ENCODE data around the gene KIZ. TPM values are rescaled to one million over a fixed set of nuclear protein-coding genes. Genes with fewer than 3 reads are reported as not detected.

The KIZ gene
- total and polyA plus RNA-seq, 2 donors from 2014 or later = 17.3 to 21.8 TPM

GRCh38 chr20:21273755-21274386 lies 148.0 kb downstream of the KIZ start:
- Histone ChIP-seq H3K4me3 (ENCODE audit: low read length in 3 of 3) (no peak overlapping the region), H3K9me3 (ENCODE audit: control insufficient read depth in 2 of 3, insufficient read depth in 1 of 3, low read length in 3 of 3) (no peaks in the 10 kb centered on the region), H3K4me1 (ENCODE audit: control insufficient read depth in 2 of 3, insufficient read depth in 2 of 3, low read depth in 1 of 3, low read length in 3 of 3) (no peaks in the 10 kb centered on the region), H3K36me3 (ENCODE audit: control insufficient read depth in 2 of 3, insufficient read depth in 3 of 3, low read length in 3 of 3) (no peaks in the 10 kb centered on the region), H3K9ac (ENCODE audit: low read length in 3 of 3) (no peak overlapping the region), H3K27me3 (ENCODE audit: control insufficient read depth, insufficient read depth, low read length) (no peaks in the 10 kb centered on the region), H3K27ac (ENCODE audit: low read depth in 2 of 2, low read length in 2 of 2) (no peak overlapping the region)
- intact Hi-C loops (cut with DNase I) = no loop called here
- TF ChIP-seq CTCF (IDR thresholded peaks at IDR 0.05; ENCODE audit: borderline replicate concordance, extremely low read depth, insufficient read depth) = no peak
- FAIRE-seq = no peak
- DNase-seq = no peak

GRCh38 chr20:21278829-21279228 lies 152.9 kb downstream of the KIZ start:
- H3K36me3 ChIP-seq (ENCODE audit: control insufficient read depth in 2 of 3, insufficient read depth in 3 of 3, low read length in 3 of 3) = no peaks in the 10 kb centered on the region
- no peak for TF ChIP-seq CTCF (IDR thresholded peaks at IDR 0.05; ENCODE audit: borderline replicate concordance, extremely low read depth, insufficient read depth)
- intact Hi-C loops (cut with DNase I) = no loop called here
- no peak overlapping the region for H3K9ac ChIP-seq (ENCODE audit: low read length in 3 of 3)
- no peaks in the 10 kb centered on the region for H3K9me3 ChIP-seq (ENCODE audit: control insufficient read depth in 2 of 3, insufficient read depth in 1 of 3, low read length in 3 of 3)
- no peaks in the 10 kb centered on the region for H3K4me1 ChIP-seq (ENCODE audit: control insufficient read depth in 2 of 3, insufficient read depth in 2 of 3, low read depth in 1 of 3, low read length in 3 of 3)
- H3K4me3 ChIP-seq (ENCODE audit: low read length in 3 of 3) = no peak overlapping the region
- FAIRE-seq (no peak), DNase-seq (no peak)
- no peaks in the 10 kb centered on the region for H3K27me3 ChIP-seq (ENCODE audit: control insufficient read depth, insufficient read depth, low read length)
- H3K27ac ChIP-seq (ENCODE audit: low read depth in 2 of 2, low read length in 2 of 2) = no peak overlapping the region

GRCh38 chr20:21279706-21280521 lies 154.0 kb downstream of the KIZ start:
- FAIRE-seq (no peak), DNase-seq (no peak)
- Histone ChIP-seq H3K9me3 (ENCODE audit: control insufficient read depth in 2 of 3, insufficient read depth in 1 of 3, low read length in 3 of 3) (no peaks in the 10 kb centered on the region), H3K4me1 (ENCODE audit: control insufficient read depth in 2 of 3, insufficient read depth in 2 of 3, low read depth in 1 of 3, low read length in 3 of 3) (no peaks in the 10 kb centered on the region), H3K9ac (ENCODE audit: low read length in 3 of 3) (no peak overlapping the region), H3K36me3 (ENCODE audit: control insufficient read depth in 2 of 3, insufficient read depth in 3 of 3, low read length in 3 of 3) (no peaks in the 10 kb centered on the region), H3K27ac (ENCODE audit: low read depth in 2 of 2, low read length in 2 of 2) (no peak overlapping the region), H3K27me3 (ENCODE audit: control insufficient read depth, insufficient read depth, low read length) (no peaks in the 10 kb centered on the region), H3K4me3 (ENCODE audit: low read length in 3 of 3) (no peak overlapping the region)
- intact Hi-C loops (cut with DNase I) = no loop called here
- no peak for TF ChIP-seq CTCF (IDR thresholded peaks at IDR 0.05; ENCODE audit: borderline replicate concordance, extremely low read depth, insufficient read depth)
